Bone marrow (tissue), 2 donors: ENCODE results near the gene PAPPA2.
"Not testable (repeated sequence)": the region's sequence is repeated elsewhere in the genome, so short reads cannot be mapped to it uniquely, and the experiment has no call there.

Experiments
- DNase-seq, 2 donors: peaks; one replicate each; lab custom pipeline; 2025; lab: John Stamatoyannopoulos, UW

PAPPA2 gene

GRCh38 chr1:176604461-176604860 lies 141.5 kb downstream of the PAPPA2 start:
- no peak for DNase-seq

GRCh38 chr1:176605176-176605575 lies 142.2 kb downstream of the PAPPA2 start:
- DNase-seq = no peak

- DNase-seq = no peak
Measured at GRCh38 chr1:176609556-176610408, 146.8 kb downstream of the PAPPA2 start.

GRCh38 chr1:176612791-176613190 lies 149.8 kb downstream of the PAPPA2 start:
- no peak for DNase-seq

GRCh38 chr1:176617881-176618280 lies 154.9 kb downstream of the PAPPA2 start:
- no peak for DNase-seq

GRCh38 chr1:176619261-176619660 lies 156.3 kb downstream of the PAPPA2 start:
- DNase-seq = no peak

- DNase-seq = no peak
Measured at GRCh38 chr1:176625365-176625764, 162.4 kb downstream of the PAPPA2 start.

GRCh38 chr1:176626572-176627061 lies 163.6 kb downstream of the PAPPA2 start:
- DNase-seq = no peak

GRCh38 chr1:176628775-176629174 lies 165.8 kb downstream of the PAPPA2 start:
- DNase-seq = no peak

GRCh38 chr1:176634733-176635132 lies 171.8 kb downstream of the PAPPA2 start:
- DNase-seq = not testable (repeated sequence)

GRCh38 chr1:176638713-176639526 lies 175.9 kb downstream of the PAPPA2 start:
- no peak for DNase-seq

- DNase-seq = no peak
Measured at GRCh38 chr1:176643536-176643935, 180.6 kb downstream of the PAPPA2 start.

GRCh38 chr1:176648556-176648955 lies 185.6 kb downstream of the PAPPA2 start:
- no peak for DNase-seq

GRCh38 chr1:176656257-176656995 lies 193.5 kb downstream of the PAPPA2 start:
- no peak for DNase-seq

GRCh38 chr1:176669782-176670181 lies 206.8 kb downstream of the PAPPA2 start:
- DNase-seq = no peak

- no peak for DNase-seq
Measured at GRCh38 chr1:176670853-176671252, 207.9 kb downstream of the PAPPA2 start.

- DNase-seq = no peak
Measured at GRCh38 chr1:176682830-176683535, 220.0 kb downstream of the PAPPA2 start.

- no peak for DNase-seq
Measured at GRCh38 chr1:176691251-176692228, 228.6 kb downstream of the PAPPA2 start.

GRCh38 chr1:176692431-176692830 lies 229.5 kb downstream of the PAPPA2 start:
- no peak for DNase-seq

- no peak for DNase-seq
Measured at GRCh38 chr1:176692988-176693696, 230.2 kb downstream of the PAPPA2 start.
